Measurements from ENCODE around the gene WIPI1. TPM values are rescaled to one million over a fixed set of nuclear protein-coding genes. Genes with fewer than 3 reads are reported as not detected.
"Not testable (repeated sequence)": the region's sequence is repeated elsewhere in the genome, so short reads cannot be mapped to it uniquely, and the experiment has no call there.

The WIPI1 gene
- 10 to 100 TPM; 29.7 to 34.8 TPM for total RNA-seq

GRCh38 chr17:68457168-68457538 is at the start of gene WIPI1:
Gene WIPI1, minus strand, starts transcription at chr17:68457496. Its CDS starts 75 bp downstream, at chr17:68457421.
- ATAC-seq (ENCODE audit: low read depth) (peak; percentile 31), DNase-seq (no peak)
- Mint-ChIP-seq H3K4me1 (peaks cover 62% of the 10 kb centered on the region), H3K9me3 (no peaks in the 10 kb centered on the region), H3K4me3 (peak within 1 kb of the TSS; percentile 98), H3K27me3 (no peaks in the 10 kb centered on the region), H3K27ac (peak within 1 kb of the TSS; percentile 86), H3K36me3 (peaks cover 12% of the 10 kb centered on the region)
- POLR2A ChIA-PET, result interaction anchor here (0.8 to 9.3 kb wide), 12 partner anchors 11 to 276 kb away, joined by 3 to 111 read pairs (median 8); partner anchors contain the start of genes AMZ2, ARSG, PRKAR1A and SLC16A6

GRCh38 chr17:68505951-68506350 is 48.7 kb upstream of the WIPI1 start:
- Mint-ChIP-seq H3K4me1 (peaks cover 32% of the 10 kb centered on the region), H3K9me3 (peaks cover 4% of the 10 kb centered on the region), H3K36me3 (no peaks in the 10 kb centered on the region), H3K4me3 (no peak overlapping the region), H3K27me3 (peaks cover 2% of the 10 kb centered on the region), H3K27ac (no peak overlapping the region)
- POLR2A ChIA-PET, result no interaction called here
- ATAC-seq (ENCODE audit: low read depth) (no peak), DNase-seq (no peak)

GRCh38 chr17:68501074-68501473 is 43.8 kb upstream of the WIPI1 start:
- H3K4me3 Mint-ChIP-seq, result no peak overlapping the region
- no peak for DNase-seq
- H3K36me3 Mint-ChIP-seq, result peaks cover 2% of the 10 kb centered on the region
- peaks cover 2% of the 10 kb centered on the region for H3K9me3 Mint-ChIP-seq
- H3K27ac Mint-ChIP-seq, result no peak overlapping the region
- peaks cover 26% of the 10 kb centered on the region for H3K4me1 Mint-ChIP-seq
- H3K27me3 Mint-ChIP-seq, result peaks cover 5% of the 10 kb centered on the region
- ATAC-seq (ENCODE audit: low read depth), result no peak
- POLR2A ChIA-PET, result interaction anchor here (0.6 to 2.0 kb wide), 3 partner anchors 11 to 324 kb away, joined by 3 to 11 read pairs (median 3); partner anchors contain the start of gene PRKAR1A

GRCh38 chr17:68499587-68499986 is 42.3 kb upstream of the WIPI1 start:
- Mint-ChIP-seq H3K27me3 (peaks cover 7% of the 10 kb centered on the region), H3K9me3 (no peaks in the 10 kb centered on the region), H3K36me3 (peaks cover 2% of the 10 kb centered on the region), H3K4me1 (peaks cover 26% of the 10 kb centered on the region), H3K4me3 (no peak overlapping the region), H3K27ac (no peak overlapping the region)
- POLR2A ChIA-PET, result interaction anchor here (2.7 to 3.5 kb wide), 2 partner anchors 11 to 13 kb away, joined by 17 to 38 read pairs; partner anchors contain the start of gene PRKAR1A
- DNase-seq, result no peak
- ATAC-seq (ENCODE audit: low read depth), result no peak

- POLR2A ChIA-PET, result interaction anchor here (0.7 to 3.5 kb wide), 7 partner anchors 8 to 41 kb away, joined by 3 to 38 read pairs (median 5); partner anchors contain the start of genes PRKAR1A and WIPI1
- H3K27ac Mint-ChIP-seq, result peak overlapping the region; percentile 84
- ATAC-seq (ENCODE audit: low read depth) (no peak), DNase-seq (no peak)
- H3K4me3 Mint-ChIP-seq, result peak overlapping the region; percentile 59
- no peaks in the 10 kb centered on the region for H3K9me3 Mint-ChIP-seq
- H3K4me1 Mint-ChIP-seq, result peaks cover 26% of the 10 kb centered on the region
- peaks cover 2% of the 10 kb centered on the region for H3K36me3 Mint-ChIP-seq
- peaks cover 7% of the 10 kb centered on the region for H3K27me3 Mint-ChIP-seq
Measured at GRCh38 chr17:68498479-68499326, 41.4 kb upstream of the WIPI1 start.

- POLR2A ChIA-PET, result interaction anchor here (0.7 to 3.5 kb wide), 8 partner anchors 9 to 40 kb away, joined by 3 to 38 read pairs (median 4); partner anchors contain the start of genes PRKAR1A and WIPI1
- peaks cover 2% of the 10 kb centered on the region for H3K36me3 Mint-ChIP-seq
- H3K4me1 Mint-ChIP-seq, result peaks cover 26% of the 10 kb centered on the region
- DNase-seq, result no peak
- H3K27ac Mint-ChIP-seq, result peak overlapping the region; percentile 84
- H3K4me3 Mint-ChIP-seq, result peak overlapping the region; percentile 59
- peak; percentile 41 for ATAC-seq (ENCODE audit: low read depth)
- peaks cover 7% of the 10 kb centered on the region for H3K27me3 Mint-ChIP-seq
- H3K9me3 Mint-ChIP-seq, result no peaks in the 10 kb centered on the region
Measured at GRCh38 chr17:68497885-68498319, 40.6 kb upstream of the WIPI1 start.

GRCh38 chr17:68495081-68495480 is 37.8 kb upstream of the WIPI1 start:
- POLR2A ChIA-PET, result interaction anchor here (1.9 kb wide), 1 partner anchor 18 kb away, joined by 6 read pairs; the partner anchor contains the start of gene PRKAR1A
- no peaks in the 10 kb centered on the region for H3K9me3 Mint-ChIP-seq
- H3K4me1 Mint-ChIP-seq, result peaks cover 20% of the 10 kb centered on the region
- H3K27me3 Mint-ChIP-seq, result peaks cover 9% of the 10 kb centered on the region
- DNase-seq (no peak), ATAC-seq (ENCODE audit: low read depth) (no peak)
- no peak overlapping the region for H3K4me3 Mint-ChIP-seq
- no peak overlapping the region for H3K27ac Mint-ChIP-seq
- H3K36me3 Mint-ChIP-seq, result peaks cover 2% of the 10 kb centered on the region

GRCh38 chr17:68492394-68493054 is 35.2 kb upstream of the WIPI1 start:
- ATAC-seq (ENCODE audit: low read depth); H3K27me3 Mint-ChIP-seq; H3K36me3 Mint-ChIP-seq; H3K4me3 Mint-ChIP-seq; H3K9me3 Mint-ChIP-seq; POLR2A ChIA-PET; H3K27ac Mint-ChIP-seq; DNase-seq: not testable (repeated sequence)
- H3K4me1 Mint-ChIP-seq, result peaks cover 16% of the 10 kb centered on the region

GRCh38 chr17:68491381-68492231 is 34.3 kb upstream of the WIPI1 start:
- peaks cover 13% of the 10 kb centered on the region for H3K27me3 Mint-ChIP-seq
- no peak overlapping the region for H3K4me3 Mint-ChIP-seq
- peaks cover 17% of the 10 kb centered on the region for H3K4me1 Mint-ChIP-seq
- ATAC-seq (ENCODE audit: low read depth) (no peak), DNase-seq (no peak)
- POLR2A ChIA-PET, result interaction anchor here (0.8 kb wide), 1 partner anchor 21 kb away, joined by 3 read pairs; the partner anchor contains the start of gene PRKAR1A
- no peaks in the 10 kb centered on the region for H3K36me3 Mint-ChIP-seq
- H3K27ac Mint-ChIP-seq, result no peak overlapping the region
- H3K9me3 Mint-ChIP-seq, result no peaks in the 10 kb centered on the region

GRCh38 chr17:68489919-68490318 is 32.6 kb upstream of the WIPI1 start:
- no peak for ATAC-seq (ENCODE audit: low read depth)
- no peaks in the 10 kb centered on the region for H3K36me3 Mint-ChIP-seq
- H3K9me3 Mint-ChIP-seq, result no peaks in the 10 kb centered on the region
- no peak overlapping the region for H3K27ac Mint-ChIP-seq
- peaks cover 25% of the 10 kb centered on the region for H3K4me1 Mint-ChIP-seq
- DNase-seq, result no peak
- H3K27me3 Mint-ChIP-seq, result peaks cover 21% of the 10 kb centered on the region
- POLR2A ChIA-PET, result interaction anchor here (3.2 kb wide), 1 partner anchor 8 kb away, joined by 38 read pairs; no protein-coding TSS in a partner anchor
- H3K4me3 Mint-ChIP-seq, result no peak overlapping the region

- Mint-ChIP-seq H3K4me1 (peaks cover 21% of the 10 kb centered on the region), H3K27ac (no peak overlapping the region), H3K27me3 (peaks cover 36% of the 10 kb centered on the region), H3K4me3 (no peak overlapping the region), H3K9me3 (peaks cover 2% of the 10 kb centered on the region), H3K36me3 (peaks cover under 1% of the 10 kb centered on the region)
- DNase-seq (no peak), ATAC-seq (ENCODE audit: low read depth) (no peak)
- POLR2A ChIA-PET, result no interaction called here
Measured at GRCh38 chr17:68484458-68484857, 27.2 kb upstream of the WIPI1 start.

- POLR2A ChIA-PET, result interaction anchor here (0.6 kb wide), 1 partner anchor 84 kb away, joined by 3 read pairs; no protein-coding TSS in a partner anchor
Measured at GRCh38 chr17:68482576-68483041, 25.3 kb upstream of the WIPI1 start.

More at GRCh38 chr17:68482576-68483041, 25.3 kb upstream of the WIPI1 start:
- H3K36me3 Mint-ChIP-seq, result peaks cover 1% of the 10 kb centered on the region
- peaks cover 13% of the 10 kb centered on the region for H3K4me1 Mint-ChIP-seq
- DNase-seq, result no peak
- H3K4me3 Mint-ChIP-seq, result no peak overlapping the region
- H3K9me3 Mint-ChIP-seq, result peaks cover 3% of the 10 kb centered on the region
- ATAC-seq (ENCODE audit: low read depth), result no peak
- no peak overlapping the region for H3K27ac Mint-ChIP-seq
- peaks cover 42% of the 10 kb centered on the region for H3K27me3 Mint-ChIP-seq
